ENCODE data around the gene ZNF628.

DNA sequence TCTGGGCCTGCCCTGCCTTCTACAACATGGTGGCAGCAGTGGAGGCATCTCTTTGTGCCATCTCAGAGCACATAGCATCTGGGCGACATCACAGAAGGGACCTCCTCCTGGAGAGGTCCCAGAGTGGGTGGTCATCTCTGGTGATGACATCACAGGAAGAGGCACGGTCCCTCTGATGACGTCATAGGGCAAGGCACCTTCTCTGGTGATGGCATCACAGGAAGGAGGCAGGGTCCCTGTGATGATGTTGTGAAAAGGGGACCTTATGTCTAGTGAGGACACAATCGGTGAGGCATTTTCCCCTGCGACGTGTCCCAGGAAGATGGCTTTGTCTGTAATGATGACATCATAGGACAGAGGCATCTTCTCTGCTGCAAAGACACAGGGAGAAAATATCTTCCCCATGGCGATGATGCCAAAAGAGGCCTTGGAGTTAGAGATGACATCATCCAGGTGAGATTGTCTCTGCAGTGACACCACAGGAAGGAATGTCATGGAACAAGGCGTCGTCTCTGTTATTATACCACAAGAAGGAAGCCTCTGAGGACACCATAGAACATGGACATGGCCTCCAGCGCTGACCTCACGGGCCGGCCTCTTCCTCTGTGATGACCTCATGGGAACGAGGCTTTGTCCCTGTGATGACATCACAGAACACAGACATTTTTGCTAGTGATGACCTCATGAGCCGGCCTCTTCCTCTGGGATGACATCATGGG is 44.0 kb upstream of the ZNF628 start:
- TF ChIP-seq BCL11A (tag by site-specific recombination; IDR thresholded peaks at IDR 0.05; ENCODE audit: low read depth): no peak
- TF ChIP-seq SP2 (tag by site-specific recombination; IDR thresholded peaks at IDR 0.05): no peak
- TF ChIP-seq, protein P1, sequence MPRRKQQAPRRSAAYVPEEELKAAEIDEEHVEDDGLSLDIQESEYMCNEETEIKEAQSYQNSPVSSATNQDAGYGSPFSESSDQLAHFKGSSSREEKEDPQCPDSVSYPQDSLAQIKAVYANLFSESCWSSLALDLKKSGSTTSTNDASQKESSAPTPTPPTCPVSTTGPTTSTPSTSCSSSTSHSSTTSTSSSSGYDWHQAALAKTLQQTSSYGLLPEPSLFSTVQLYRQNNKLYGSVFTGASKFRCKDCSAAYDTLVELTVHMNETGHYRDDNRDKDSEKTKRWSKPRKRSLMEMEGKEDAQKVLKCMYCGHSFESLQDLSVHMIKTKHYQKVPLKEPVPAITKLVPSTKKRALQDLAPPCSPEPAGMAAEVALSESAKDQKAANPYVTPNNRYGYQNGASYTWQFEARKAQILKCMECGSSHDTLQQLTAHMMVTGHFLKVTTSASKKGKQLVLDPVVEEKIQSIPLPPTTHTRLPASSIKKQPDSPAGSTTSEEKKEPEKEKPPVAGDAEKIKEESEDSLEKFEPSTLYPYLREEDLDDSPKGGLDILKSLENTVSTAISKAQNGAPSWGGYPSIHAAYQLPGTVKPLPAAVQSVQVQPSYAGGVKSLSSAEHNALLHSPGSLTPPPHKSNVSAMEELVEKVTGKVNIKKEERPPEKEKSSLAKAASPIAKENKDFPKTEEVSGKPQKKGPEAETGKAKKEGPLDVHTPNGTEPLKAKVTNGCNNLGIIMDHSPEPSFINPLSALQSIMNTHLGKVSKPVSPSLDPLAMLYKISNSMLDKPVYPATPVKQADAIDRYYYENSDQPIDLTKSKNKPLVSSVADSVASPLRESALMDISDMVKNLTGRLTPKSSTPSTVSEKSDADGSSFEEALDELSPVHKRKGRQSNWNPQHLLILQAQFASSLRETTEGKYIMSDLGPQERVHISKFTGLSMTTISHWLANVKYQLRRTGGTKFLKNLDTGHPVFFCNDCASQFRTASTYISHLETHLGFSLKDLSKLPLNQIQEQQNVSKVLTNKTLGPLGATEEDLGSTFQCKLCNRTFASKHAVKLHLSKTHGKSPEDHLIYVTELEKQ (tag by site-specific recombination; IDR thresholded peaks at IDR 0.05; ENCODE audit: borderline replicate concordance): no peak
- no peak for TF ChIP-seq TRIM28 (IDR thresholded peaks at IDR 0.05; ENCODE audit: borderline replicate concordance, low read length)
- no peak for TF ChIP-seq ZNF121 (tag by site-specific recombination; IDR thresholded peaks at IDR 0.05)
- TF ChIP-seq, protein P2, sequence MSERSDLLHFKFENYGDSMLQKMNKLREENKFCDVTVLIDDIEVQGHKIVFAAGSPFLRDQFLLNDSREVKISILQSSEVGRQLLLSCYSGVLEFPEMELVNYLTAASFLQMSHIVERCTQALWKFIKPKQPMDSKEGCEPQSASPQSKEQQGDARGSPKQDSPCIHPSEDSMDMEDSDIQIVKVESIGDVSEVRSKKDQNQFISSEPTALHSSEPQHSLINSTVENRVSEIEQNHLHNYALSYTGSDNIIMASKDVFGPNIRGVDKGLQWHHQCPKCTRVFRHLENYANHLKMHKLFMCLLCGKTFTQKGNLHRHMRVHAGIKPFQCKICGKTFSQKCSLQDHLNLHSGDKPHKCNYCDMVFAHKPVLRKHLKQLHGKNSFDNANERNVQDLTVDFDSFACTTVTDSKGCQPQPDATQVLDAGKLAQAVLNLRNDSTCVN (tag by site-specific recombination; optimal IDR thresholded peaks at IDR 0.05): no peak
- TF ChIP-seq, protein P3, sequence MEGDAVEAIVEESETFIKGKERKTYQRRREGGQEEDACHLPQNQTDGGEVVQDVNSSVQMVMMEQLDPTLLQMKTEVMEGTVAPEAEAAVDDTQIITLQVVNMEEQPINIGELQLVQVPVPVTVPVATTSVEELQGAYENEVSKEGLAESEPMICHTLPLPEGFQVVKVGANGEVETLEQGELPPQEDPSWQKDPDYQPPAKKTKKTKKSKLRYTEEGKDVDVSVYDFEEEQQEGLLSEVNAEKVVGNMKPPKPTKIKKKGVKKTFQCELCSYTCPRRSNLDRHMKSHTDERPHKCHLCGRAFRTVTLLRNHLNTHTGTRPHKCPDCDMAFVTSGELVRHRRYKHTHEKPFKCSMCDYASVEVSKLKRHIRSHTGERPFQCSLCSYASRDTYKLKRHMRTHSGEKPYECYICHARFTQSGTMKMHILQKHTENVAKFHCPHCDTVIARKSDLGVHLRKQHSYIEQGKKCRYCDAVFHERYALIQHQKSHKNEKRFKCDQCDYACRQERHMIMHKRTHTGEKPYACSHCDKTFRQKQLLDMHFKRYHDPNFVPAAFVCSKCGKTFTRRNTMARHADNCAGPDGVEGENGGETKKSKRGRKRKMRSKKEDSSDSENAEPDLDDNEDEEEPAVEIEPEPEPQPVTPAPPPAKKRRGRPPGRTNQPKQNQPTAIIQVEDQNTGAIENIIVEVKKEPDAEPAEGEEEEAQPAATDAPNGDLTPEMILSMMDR (tag by site-specific recombination; IDR thresholded peaks at IDR 0.05): no peak

Data from HEK293 (cell line).